Fibroblast of skin of back (primary cell): ENCODE measurements around the gene VRK2.
"Not testable (repeated sequence)": the region's sequence is repeated elsewhere in the genome, so short reads cannot be mapped to it uniquely, and the experiment has no call there.

ENCODE experiments used
- DNase-seq: peaks from one replicate; pipeline ENCODE4 v3.0.0-alpha.2; 2013

Gene VRK2

GRCh38 chr2:58055033-58055786 is 8.6 kb downstream of the VRK2 start:
- no peak for DNase-seq

- no peak for DNase-seq
Observed at GRCh38 chr2:58056192-58056916, 9.7 kb downstream of the VRK2 start.

GRCh38 chr2:58057707-58058530 is 11.3 kb downstream of the VRK2 start:
- DNase-seq = no peak

GRCh38 chr2:58063641-58064040 is 17.0 kb downstream of the VRK2 start:
- DNase-seq = peak; percentile 66

- no peak for DNase-seq
Observed at GRCh38 chr2:58064086-58064485, 17.5 kb downstream of the VRK2 start.

- peak; percentile 12 for DNase-seq
Observed at GRCh38 chr2:58065248-58065647, 18.6 kb downstream of the VRK2 start.

- DNase-seq = no peak
Observed at GRCh38 chr2:58067001-58067400, 20.4 kb downstream of the VRK2 start.

- no peak for DNase-seq
Observed at GRCh38 chr2:58070765-58071164, 24.2 kb downstream of the VRK2 start.

- DNase-seq = no peak
Observed at GRCh38 chr2:58072102-58072501, 25.5 kb downstream of the VRK2 start.

GRCh38 chr2:58073008-58073407 is 26.4 kb downstream of the VRK2 start:
- no peak for DNase-seq

- DNase-seq = no peak
Observed at GRCh38 chr2:58073751-58074150, 27.1 kb downstream of the VRK2 start.

GRCh38 chr2:58081000-58081399 is 34.4 kb downstream of the VRK2 start:
- no peak for DNase-seq

GRCh38 chr2:58089081-58089480 is 42.5 kb downstream of the VRK2 start:
- DNase-seq = no peak

- not testable (repeated sequence) for DNase-seq
Observed at GRCh38 chr2:58092772-58093171, 46.2 kb downstream of the VRK2 start.

GRCh38 chr2:58097025-58097424 is 50.4 kb downstream of the VRK2 start:
- no peak for DNase-seq

- DNase-seq = peak; percentile 34
Observed at GRCh38 chr2:58098254-58099095, 51.9 kb downstream of the VRK2 start.

GRCh38 chr2:58099096-58099769 is 52.6 kb downstream of the VRK2 start:
- no peak for DNase-seq

- DNase-seq = no peak
Observed at GRCh38 chr2:58101500-58101899, 54.9 kb downstream of the VRK2 start.

- peak; percentile 22 for DNase-seq
Observed at GRCh38 chr2:58106896-58107295, 60.3 kb downstream of the VRK2 start.

GRCh38 chr2:58107803-58108710 is 61.5 kb downstream of the VRK2 start:
- DNase-seq = peak; percentile 88

GRCh38 chr2:58109481-58109880 is 62.9 kb downstream of the VRK2 start:
- DNase-seq = peak; percentile 15
